ENCODE results near the gene IL4I1.

- no peak for TF ChIP-seq POLR2A (IDR thresholded peaks at IDR 0.05)
- TF ChIP-seq, protein P1, sequence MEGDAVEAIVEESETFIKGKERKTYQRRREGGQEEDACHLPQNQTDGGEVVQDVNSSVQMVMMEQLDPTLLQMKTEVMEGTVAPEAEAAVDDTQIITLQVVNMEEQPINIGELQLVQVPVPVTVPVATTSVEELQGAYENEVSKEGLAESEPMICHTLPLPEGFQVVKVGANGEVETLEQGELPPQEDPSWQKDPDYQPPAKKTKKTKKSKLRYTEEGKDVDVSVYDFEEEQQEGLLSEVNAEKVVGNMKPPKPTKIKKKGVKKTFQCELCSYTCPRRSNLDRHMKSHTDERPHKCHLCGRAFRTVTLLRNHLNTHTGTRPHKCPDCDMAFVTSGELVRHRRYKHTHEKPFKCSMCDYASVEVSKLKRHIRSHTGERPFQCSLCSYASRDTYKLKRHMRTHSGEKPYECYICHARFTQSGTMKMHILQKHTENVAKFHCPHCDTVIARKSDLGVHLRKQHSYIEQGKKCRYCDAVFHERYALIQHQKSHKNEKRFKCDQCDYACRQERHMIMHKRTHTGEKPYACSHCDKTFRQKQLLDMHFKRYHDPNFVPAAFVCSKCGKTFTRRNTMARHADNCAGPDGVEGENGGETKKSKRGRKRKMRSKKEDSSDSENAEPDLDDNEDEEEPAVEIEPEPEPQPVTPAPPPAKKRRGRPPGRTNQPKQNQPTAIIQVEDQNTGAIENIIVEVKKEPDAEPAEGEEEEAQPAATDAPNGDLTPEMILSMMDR (IDR thresholded peaks at IDR 0.05) = no peak
These were observed 28.8 kb upstream of the IL4I1 start for GRCh38 chr19:49925486-49925885.
